Adrenal gland (tissue), 12 donors: ENCODE data around the gene ACVR1. TPM values are rescaled to one million over a fixed set of nuclear protein-coding genes. Genes with fewer than 3 reads are reported as not detected.
A peak's percentile ranks its signal among the peaks of the same experiment; 100 is the strongest.

Experiments used
- DNase-seq, 7 donors: peaks; one replicate each; pipeline ENCODE4 v3.0.0-alpha.2; 2019 to 2020
- H3K27ac ChIP-seq, 5 donors: fragments of 200-600 bp; sonication (generic) in 4 of 5; 1 replicate in 3 of 5; 2 replicates in 2 of 5; pipeline versions ENCODE4 v1.5.1 to v1.8.0; 2016 to 2020; ENCODE audit warnings: mild to moderate bottlenecking in 1 of 5
- H3K27me3 ChIP-seq: fragments of 200-600 bp; 2 replicates; pipeline ENCODE4 v1.8.0; 2021
- H3K36me3 ChIP-seq, 2 donors: fragments of 200-600 bp; replicated peaks in 1 of 2; 1 replicate in 1 of 2; 2 replicates in 1 of 2; pipeline versions ENCODE4 v1.5.1 to v1.8.0; 2018 to 2022
- H3K4me1 ChIP-seq, 2 donors: fragments of 200-600 bp; replicated peaks in 1 of 2; 1 replicate in 1 of 2; 2 replicates in 1 of 2; pipeline versions ENCODE4 v1.5.1 to v1.8.0; 2018 to 2021
- H3K4me3 ChIP-seq, 4 donors: fragments of 200-600 bp; sonication (generic) in 3 of 4; one replicate each; pipeline ENCODE4 v1.5.1; 2016 to 2018
- H3K9me3 ChIP-seq, 3 donors: fragments of 200-600 bp; sonication (generic) in 1 of 3; replicated peaks in 1 of 3; 1 replicate in 2 of 3; 2 replicates in 1 of 3; pipeline versions ENCODE4 v1.5.1 to v1.8.0; 2016 to 2021
- POLR2A ChIP-seq, 2 donors: fragments of 450-650 bp; IDR thresholded peaks; one replicate each; pipeline ENCODE4 v1.6.1; 2017; ENCODE audit warnings: antibody characterized with exemption in 2 of 2, mild to moderate bottlenecking in 2 of 2, moderate library complexity in 1 of 2
- WGBS, 4 donors: extraction: QIAGEN DNeasy Blood & Tissue Kit in 2 of 4; methylation state at CpG; one replicate each; pipeline versions ENCODE4 v1.1.5 to v1.1.7; 2013 to 2017; 5-methylcytosine and 5-hydroxymethylcytosine counted together
- intact Hi-C, 2 donors: fragments of 100-400 bp; cut with DNase I; formaldehyde crosslinking; loops; one replicate each; pipeline versions ENCODE4 v1.14.1 to v1.15.0; 2022 to 2023
- polyA plus RNA-seq, 3 donors: library from polyadenylated mRNA; stranded (reverse); fragments of 200-250 nt in 2 of 3; fragments of 350-450 nt in 1 of 3; fragmentation: Illumina TruSeq in 1 of 3; extraction: RNeasy Lipid Tissue Mini Kit (QIAGEN cat#74804) in 1 of 3; gene quantifications; one replicate each; pipeline ENCODE4 v1.2.3, GENCODE V29; 2013 to 2014
- total RNA-seq, 9 donors: library from RNA; depleted of rRNA in 4 of 9; stranded (reverse); fragments of >200 nt in 4 of 9; fragments of 120-200 nt in 1 of 9; fragmentation: NEBNext Ultra II Directional in 1 of 9; extraction: Animal tissue kit (Norgen Biotek cat#: 25700) in 1 of 9; gene quantifications; one replicate each; pipeline versions ENCODE4 v1.1.0 to v1.2.4, GENCODE V29; 2013 to 2023
- TF ChIP-seq, protein P1 (sequence below), 6 experiments: fragments of 450-650 bp in 4 of 6; fragments of 200-600 bp in 2 of 6; sonication (generic) in 1 of 6; IDR thresholded peaks; 1 replicate in 5 of 6; 2 replicates in 1 of 6; pipeline versions ENCODE4 v1.5.1 to v1.8.0; 2016 to 2021; ENCODE audit warnings: antibody characterized with exemption in 6 of 6, mild to moderate bottlenecking in 2 of 6, moderate library complexity in 1 of 6
- donor health status: healthy with polysubstance abuse.
- donor health status: Bipolar disorder and iron deficiency.
- donor health status: DM: yes; HTN: yes; CAD: no.
- donor health status: DM: no; HTN: no; CAD: no.
- donor health status: DM: no; HTN: no; CAD: no.
- donor health status: DM: yes; HTN: yes; CAD: no.

ACVR1 gene
- total and polyA plus RNA-seq, 12 donors: 4.6 to 25.0 (median 16.0) TPM

DNA sequence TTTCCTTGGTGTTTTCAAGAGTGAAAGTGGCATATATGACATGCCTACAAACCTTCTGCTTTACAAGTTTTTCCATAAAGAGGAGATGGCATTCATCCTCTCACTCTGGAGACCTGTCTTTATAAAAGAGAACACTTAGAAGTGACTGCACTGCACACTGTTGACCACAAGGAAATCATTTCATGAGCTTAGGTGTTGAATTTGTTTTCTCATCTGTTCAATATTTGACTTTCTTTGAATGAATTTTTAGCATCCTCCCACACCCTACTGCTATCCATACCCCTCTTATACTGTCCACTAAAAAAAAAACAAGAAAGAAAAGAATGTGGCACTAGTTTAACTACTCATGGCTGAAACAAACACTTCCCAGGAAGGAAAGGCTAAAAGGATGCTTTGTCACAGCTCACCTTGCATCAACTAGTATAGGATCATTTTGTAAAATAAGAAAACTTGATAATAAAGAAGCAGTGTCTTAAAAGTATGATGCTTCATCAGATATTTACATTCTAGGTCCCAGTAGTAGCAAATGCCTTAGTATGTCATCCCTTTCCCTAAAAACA lies 83.0 kb downstream of the ACVR1 start:
- TF ChIP-seq, protein P1, sequence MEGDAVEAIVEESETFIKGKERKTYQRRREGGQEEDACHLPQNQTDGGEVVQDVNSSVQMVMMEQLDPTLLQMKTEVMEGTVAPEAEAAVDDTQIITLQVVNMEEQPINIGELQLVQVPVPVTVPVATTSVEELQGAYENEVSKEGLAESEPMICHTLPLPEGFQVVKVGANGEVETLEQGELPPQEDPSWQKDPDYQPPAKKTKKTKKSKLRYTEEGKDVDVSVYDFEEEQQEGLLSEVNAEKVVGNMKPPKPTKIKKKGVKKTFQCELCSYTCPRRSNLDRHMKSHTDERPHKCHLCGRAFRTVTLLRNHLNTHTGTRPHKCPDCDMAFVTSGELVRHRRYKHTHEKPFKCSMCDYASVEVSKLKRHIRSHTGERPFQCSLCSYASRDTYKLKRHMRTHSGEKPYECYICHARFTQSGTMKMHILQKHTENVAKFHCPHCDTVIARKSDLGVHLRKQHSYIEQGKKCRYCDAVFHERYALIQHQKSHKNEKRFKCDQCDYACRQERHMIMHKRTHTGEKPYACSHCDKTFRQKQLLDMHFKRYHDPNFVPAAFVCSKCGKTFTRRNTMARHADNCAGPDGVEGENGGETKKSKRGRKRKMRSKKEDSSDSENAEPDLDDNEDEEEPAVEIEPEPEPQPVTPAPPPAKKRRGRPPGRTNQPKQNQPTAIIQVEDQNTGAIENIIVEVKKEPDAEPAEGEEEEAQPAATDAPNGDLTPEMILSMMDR (IDR thresholded peaks at IDR 0.05): peak in 2 of 6 experiments; percentile 28 to 35
- TF ChIP-seq POLR2A (IDR thresholded peaks at IDR 0.05): no peak
- intact Hi-C loops: no loop called here
- peaks cover 0 to 13% of the 10 kb centered on the region in 2 donors for H3K4me1 ChIP-seq
- H3K4me3 ChIP-seq: no peak overlapping the region
- no peak overlapping the region for H3K27ac ChIP-seq
- no peak for DNase-seq
- H3K9me3 ChIP-seq: no peaks in the 10 kb centered on the region
- H3K27me3 ChIP-seq: no peaks in the 10 kb centered on the region
- H3K36me3 ChIP-seq: no peaks in the 10 kb centered on the region

DNA sequence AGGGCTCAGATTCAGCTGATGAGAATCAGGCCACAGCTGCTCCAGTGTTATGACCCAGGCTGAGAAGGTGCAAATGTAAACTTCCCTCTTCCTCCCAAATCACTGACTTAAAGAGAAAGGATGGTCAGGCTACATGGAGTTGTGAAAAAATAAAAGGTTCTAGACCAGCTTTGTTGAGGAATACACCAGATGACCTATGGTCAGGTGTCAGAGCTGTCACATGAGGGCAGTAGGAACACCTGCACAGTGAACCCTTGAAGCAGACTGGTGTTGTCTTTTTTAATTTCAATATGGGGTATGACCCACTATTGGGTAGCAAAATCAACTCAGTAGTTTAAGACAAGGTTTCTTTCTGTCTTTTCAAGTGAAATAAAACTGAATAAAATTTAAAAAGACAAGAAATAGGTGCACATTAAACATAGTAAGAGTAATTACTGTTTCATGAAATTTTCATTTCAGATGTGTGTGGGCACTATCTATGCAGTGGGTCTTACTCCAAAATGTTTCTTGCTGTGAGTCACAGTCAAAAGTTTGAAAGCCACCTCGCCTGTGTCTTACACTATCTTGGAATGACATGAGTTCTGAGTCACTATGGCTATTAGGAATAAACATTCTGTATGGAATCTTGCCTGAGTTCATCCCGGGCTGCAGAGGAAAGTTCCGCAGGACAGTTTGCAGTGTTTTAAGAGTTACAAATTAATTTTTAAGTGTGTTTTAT lies 83.6 kb downstream of the ACVR1 start:
- WGBS, 4 donors: 48 to 62% (median 53%) methylated on average over 3 of the region's 3 CpGs
- H3K9me3 ChIP-seq: no peaks in the 10 kb centered on the region
- no peak overlapping the region for H3K27ac ChIP-seq
- H3K36me3 ChIP-seq: no peaks in the 10 kb centered on the region
- DNase-seq: peak in 3 of 7 donors; percentile 21 to 33 (median 26)
- H3K27me3 ChIP-seq: no peaks in the 10 kb centered on the region
- peaks cover 0 to 13% of the 10 kb centered on the region in 2 donors for H3K4me1 ChIP-seq
- TF ChIP-seq POLR2A (IDR thresholded peaks at IDR 0.05): no peak
- TF ChIP-seq, protein P1 (IDR thresholded peaks at IDR 0.05): no peak
- intact Hi-C loops: no loop called here
- no peak overlapping the region for H3K4me3 ChIP-seq

DNA sequence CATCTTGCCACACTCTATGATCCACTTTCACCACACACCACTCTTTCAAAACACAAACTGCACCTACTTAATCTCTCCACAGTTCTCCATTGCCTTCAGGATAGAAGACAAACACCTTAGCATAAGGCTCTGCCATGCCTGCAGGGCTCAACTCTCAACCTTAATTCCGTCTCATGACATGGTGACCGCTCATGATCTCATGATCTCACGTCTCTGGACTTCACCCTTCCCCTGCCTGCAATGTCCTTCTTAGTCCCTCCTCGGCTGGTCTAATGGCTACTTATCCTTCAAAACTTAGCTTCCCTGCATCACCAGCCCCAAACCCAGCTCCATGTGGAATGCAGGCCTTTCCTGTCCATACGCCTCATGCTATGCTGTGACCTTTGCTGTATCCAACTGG lies 85.3 kb downstream of the ACVR1 start:
- Histone ChIP-seq H3K27ac (no peak overlapping the region), H3K4me3 (no peak overlapping the region), H3K9me3 (no peaks in the 10 kb centered on the region), H3K27me3 (no peaks in the 10 kb centered on the region), H3K4me1 (peaks cover 0 to 14% of the 10 kb centered on the region in 2 donors), H3K36me3 (no peaks in the 10 kb centered on the region)
- intact Hi-C loops: no loop called here
- no peak for DNase-seq
- no peak for TF ChIP-seq POLR2A (IDR thresholded peaks at IDR 0.05)
- TF ChIP-seq, protein P1 (IDR thresholded peaks at IDR 0.05): no peak
- WGBS, 4 donors: 95 to 99% (median 95%) methylated on average over 5 of the region's 5 CpGs

DNA sequence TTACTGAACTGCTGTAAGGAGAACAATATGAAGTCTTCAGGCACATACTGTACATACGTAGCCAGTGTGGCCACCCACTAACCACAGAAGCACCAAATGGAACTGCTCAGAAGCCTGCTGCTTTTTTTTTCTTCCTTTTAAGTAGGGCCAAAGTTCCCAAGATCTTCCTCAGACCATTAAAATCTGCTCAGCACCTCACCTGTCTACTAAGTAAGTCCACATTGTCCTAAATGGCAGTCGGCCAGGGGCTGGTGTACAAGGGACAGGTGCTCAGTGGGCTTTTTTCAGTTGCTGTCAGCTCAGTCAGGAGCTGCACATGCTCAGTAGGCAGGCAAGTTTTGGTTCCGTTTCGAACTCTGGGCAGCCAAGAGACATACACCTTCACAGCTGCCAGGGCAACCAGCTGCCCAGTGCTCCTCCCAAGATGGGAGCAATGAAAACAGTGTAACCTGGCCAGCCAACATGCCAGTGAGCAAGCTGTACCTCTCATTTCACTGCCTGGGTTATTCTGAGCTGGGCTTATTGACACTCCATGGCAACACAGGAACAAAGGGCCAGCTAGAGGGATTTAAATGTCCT lies 86.1 kb downstream of the ACVR1 start:
- 82 to 89% (median 83%) methylated on average over 2 to 4 of the region's 4 CpGs for WGBS, 4 donors
- Histone ChIP-seq H3K27ac (no peak overlapping the region), H3K27me3 (no peaks in the 10 kb centered on the region), H3K9me3 (no peaks in the 10 kb centered on the region), H3K36me3 (no peaks in the 10 kb centered on the region), H3K4me1 (peaks cover 0 to 20% of the 10 kb centered on the region in 2 donors), H3K4me3 (no peak overlapping the region)
- intact Hi-C loops: loop anchor here (10.0 kb wide), 1 partner anchor 85 kb away; the partner anchor contains the start of gene ACVR1 (in 2 of the 2)
- DNase-seq: peak in 1 of 7 donors; percentile 60
- TF ChIP-seq POLR2A (IDR thresholded peaks at IDR 0.05): no peak
- TF ChIP-seq, protein P1 (IDR thresholded peaks at IDR 0.05): no peak
